SK-N-SH treated with all-trans-retinoic acid at 6 μM for 48 hours (cell line): Measurements from ENCODE around the gene FNIP1.

Experiments
- ATAC-seq: fragments of 200-7000 bp; cut with Tn5 transposase; 3 replicates; pipeline ENCODE4 v1.9.1; 2020; ENCODE audit warnings: mild to moderate bottlenecking, moderate library complexity
- ARNTL ChIP-seq: fragments of 450-650 bp; formaldehyde crosslinking; IDR thresholded peaks from 2 replicates; pipeline ENCODE4 v1.5.0; 2020; ENCODE audit warnings: low read depth, mild to moderate bottlenecking, moderate library complexity, borderline replicate concordance
- CREB5 ChIP-seq: fragments of 250-450 bp; sonication (Bioruptor Pico); IDR thresholded peaks from 2 replicates; pipeline ENCODE4 v1.5.1; 2020; ENCODE audit warnings: low read depth, mild to moderate bottlenecking, moderate library complexity
- CSDC2 ChIP-seq: fragments of 250-450 bp; sonication (Bioruptor Pico); IDR thresholded peaks from 2 replicates; pipeline ENCODE4 v1.5.0; 2020; ENCODE audit warnings: mild to moderate bottlenecking, moderate library complexity
- CSRNP3 ChIP-seq: fragments of 250-450 bp; sonication (Bioruptor Pico); IDR thresholded peaks from 2 replicates; pipeline ENCODE4 v1.5.1; 2021; ENCODE audit warnings: mild to moderate bottlenecking, moderate library complexity
- GLIS3 ChIP-seq: fragments of 250-450 bp; sonication (Bioruptor Pico); IDR thresholded peaks from 2 replicates; pipeline ENCODE4 v1.5.0; 2020; ENCODE audit warnings: mild to moderate bottlenecking, moderate library complexity
- ISL1 ChIP-seq: fragments of 250-450 bp; sonication (Bioruptor Pico); IDR thresholded peaks from 2 replicates; pipeline ENCODE4 v2.1.2; 2022; ENCODE audit warnings: mild to moderate bottlenecking, moderate library complexity
- OSR1 ChIP-seq: fragments of 250-450 bp; sonication (Bioruptor Pico); IDR thresholded peaks from 2 replicates; pipeline ENCODE4 v1.8.0; 2022; ENCODE audit warnings: moderate library complexity, mild to moderate bottlenecking, inconsistent platforms
- PATZ1 ChIP-seq: fragments of 250-450 bp; sonication (Bioruptor Pico); IDR thresholded peaks from 2 replicates; pipeline ENCODE4 v1.8.0; 2020; ENCODE audit warnings: mild to moderate bottlenecking, moderate library complexity, borderline replicate concordance
- POU6F1 ChIP-seq: fragments of 250-450 bp; sonication (Bioruptor Pico); IDR thresholded peaks from 2 replicates; pipeline ENCODE4 v1.8.0; 2021; ENCODE audit warnings: low read depth, mild to moderate bottlenecking, moderate library complexity, borderline replicate concordance
- PPARA ChIP-seq: fragments of 250-450 bp; sonication (Bioruptor Pico); IDR thresholded peaks from 2 replicates; pipeline ENCODE4 v1.5.0; 2020; ENCODE audit warnings: mild to moderate bottlenecking, borderline replicate concordance
- RARB ChIP-seq: fragments of 250-450 bp; sonication (Bioruptor Pico); IDR thresholded peaks from 2 replicates; pipeline ENCODE4 v1.8.0; 2021; ENCODE audit warnings: mild to moderate bottlenecking, moderate library complexity
- SNAI2 ChIP-seq: fragments of 250-450 bp; sonication (Bioruptor Pico); IDR thresholded peaks from 2 replicates; pipeline ENCODE4 v1.5.0; 2020; ENCODE audit warnings: mild to moderate bottlenecking, moderate library complexity
- TCF4 ChIP-seq: fragments of 250-450 bp; sonication (Bioruptor Pico); IDR thresholded peaks from 2 replicates; pipeline ENCODE4 v1.8.0; 2021; ENCODE audit warnings: mild to moderate bottlenecking, moderate library complexity, borderline replicate concordance
- TOX ChIP-seq: fragments of 250-450 bp; sonication (Bioruptor Pico); IDR thresholded peaks from 2 replicates; pipeline ENCODE4 v1.8.0; 2021; ENCODE audit warnings: mild to moderate bottlenecking, moderate library complexity, borderline replicate concordance
- TSHZ2 ChIP-seq: fragments of 250-450 bp; sonication (Bioruptor Pico); IDR thresholded peaks from 2 replicates; pipeline ENCODE4 v1.5.0; 2020; ENCODE audit warnings: mild to moderate bottlenecking, moderate library complexity
- ZC3H10 ChIP-seq: fragments of 250-450 bp; sonication (Bioruptor Pico); IDR thresholded peaks from 2 replicates; pipeline ENCODE4 v1.5.1; 2021; ENCODE audit warnings: mild to moderate bottlenecking, moderate library complexity
- ZNF565 ChIP-seq: fragments of 450-650 bp; formaldehyde crosslinking; conservative IDR thresholded peaks from 2 replicates; pipeline ENCODE4 v1.5.0; 2020; ENCODE audit warnings: low read depth, mild to moderate bottlenecking, moderate library complexity
- ZNF70 ChIP-seq: fragments of 450-650 bp; formaldehyde crosslinking; IDR thresholded peaks from 2 replicates; pipeline ENCODE4 v1.5.0; 2020; ENCODE audit warnings: mild to moderate bottlenecking, moderate library complexity
- ZNF8 ChIP-seq: fragments of 450-650 bp; formaldehyde crosslinking; IDR thresholded peaks from 2 replicates; pipeline ENCODE4 v1.5.0; 2020; ENCODE audit warnings: mild to moderate bottlenecking, moderate library complexity

Gene FNIP1

GRCh38 chr5:131647048-131647769, 149.6 kb downstream of the FNIP1 start:
- ATAC-seq: no peak
- TF ChIP-seq TCF4: no peak
- TF ChIP-seq PATZ1 (CRISPR knock-in tag): no peak
- TF ChIP-seq ARNTL: no peak
- no peak for TF ChIP-seq CSRNP3 (CRISPR knock-in tag)
- TF ChIP-seq ISL1: no peak
- TF ChIP-seq RARB (CRISPR knock-in tag): no peak
- TF ChIP-seq ZNF8 (CRISPR knock-in tag): no peak

- no peak for TF ChIP-seq ZNF8 (CRISPR knock-in tag)
- TF ChIP-seq SNAI2: no peak
- no peak for TF ChIP-seq ZC3H10 (CRISPR knock-in tag)
- TF ChIP-seq CSDC2 (CRISPR knock-in tag): no peak
- no peak for TF ChIP-seq TCF4
- TF ChIP-seq ZNF70 (CRISPR knock-in tag): no peak
- TF ChIP-seq ZNF565 (CRISPR knock-in tag): no peak
- no peak for TF ChIP-seq CREB5 (CRISPR knock-in tag)
- no peak for TF ChIP-seq ARNTL
- TF ChIP-seq ISL1: no peak
- no peak for TF ChIP-seq GLIS3 (CRISPR knock-in tag)
- no peak for TF ChIP-seq RARB (CRISPR knock-in tag)
- no peak for TF ChIP-seq POU6F1 (CRISPR knock-in tag)
- TF ChIP-seq CSRNP3 (CRISPR knock-in tag): no peak
- TF ChIP-seq TSHZ2 (CRISPR knock-in tag): no peak
- no peak for TF ChIP-seq OSR1 (CRISPR knock-in tag)
- ATAC-seq: no peak
Measured at GRCh38 chr5:131644822-131645221, 152.0 kb downstream of the FNIP1 start.

- ATAC-seq: no peak
- TF ChIP-seq PPARA (CRISPR knock-in tag) (no peak), TSHZ2 (CRISPR knock-in tag) (no peak), CSRNP3 (CRISPR knock-in tag) (no peak), ZC3H10 (CRISPR knock-in tag) (no peak), ISL1 (no peak), PATZ1 (CRISPR knock-in tag) (no peak), TOX (no peak), RARB (CRISPR knock-in tag) (no peak), ZNF565 (CRISPR knock-in tag) (no peak)
Measured at GRCh38 chr5:131644370-131644769, 152.4 kb downstream of the FNIP1 start.
